Measurements from ENCODE around the gene DDX18.

DDX18 gene

DNA sequence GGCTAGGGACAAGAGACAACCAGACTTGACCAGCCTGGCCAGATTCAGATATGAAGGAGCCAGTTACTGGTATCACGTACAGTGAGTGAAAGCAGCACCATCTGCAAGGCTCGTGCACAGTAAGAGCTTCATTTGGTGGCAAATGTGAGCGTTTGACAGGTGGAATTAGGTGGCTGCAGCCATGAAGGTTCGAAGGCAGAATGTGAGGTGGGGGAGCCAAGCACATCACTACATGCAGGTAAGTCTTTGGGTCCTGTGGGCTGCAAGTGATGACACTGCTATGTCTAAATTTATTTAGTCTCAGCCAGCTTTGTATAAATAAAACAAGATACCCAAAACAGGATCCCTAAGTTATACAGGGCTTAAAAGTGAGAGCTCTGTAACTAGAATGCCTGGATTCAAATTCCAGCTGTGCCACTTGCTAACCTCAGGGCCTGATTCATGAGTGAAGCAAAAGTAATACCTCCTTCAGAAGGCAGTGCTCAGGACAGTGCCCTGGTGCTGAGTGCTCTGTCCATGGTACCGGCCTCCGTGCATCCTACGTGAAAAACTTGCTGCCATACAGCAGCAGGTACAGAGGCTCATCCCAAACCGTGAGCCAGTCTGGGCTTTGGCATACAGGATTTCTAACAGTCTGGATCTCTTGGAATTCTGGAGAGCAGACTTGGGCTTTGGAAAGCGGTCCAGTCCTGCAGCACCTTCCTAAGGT is 18.6 kb downstream of the DDX18 start:
- in situ Hi-C loops (cut with MboI; ENCODE audit: low sequenced_read_pairs) = no loop called here

DNA sequence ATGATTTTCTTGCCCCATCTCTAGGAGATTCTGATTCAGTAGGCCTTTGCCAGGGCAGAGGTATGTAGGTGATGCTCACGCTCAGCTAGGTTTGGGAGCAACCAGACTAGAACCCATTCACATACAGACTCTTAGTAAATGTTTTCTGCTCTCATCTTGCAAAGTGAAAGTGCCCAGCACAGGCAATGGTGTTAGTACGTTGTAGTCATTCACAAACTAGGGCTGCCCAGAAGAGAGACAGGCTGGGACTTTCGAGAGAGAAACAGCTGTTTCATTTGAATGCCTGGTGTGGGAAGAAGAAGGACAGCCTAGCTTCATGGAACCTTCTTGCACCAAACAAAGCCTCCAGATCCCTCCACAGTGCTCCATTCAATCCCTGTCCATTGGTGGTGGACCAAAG is 19.4 kb downstream of the DDX18 start:
- in situ Hi-C loops (cut with MboI; ENCODE audit: low sequenced_read_pairs) = no loop called here

DNA sequence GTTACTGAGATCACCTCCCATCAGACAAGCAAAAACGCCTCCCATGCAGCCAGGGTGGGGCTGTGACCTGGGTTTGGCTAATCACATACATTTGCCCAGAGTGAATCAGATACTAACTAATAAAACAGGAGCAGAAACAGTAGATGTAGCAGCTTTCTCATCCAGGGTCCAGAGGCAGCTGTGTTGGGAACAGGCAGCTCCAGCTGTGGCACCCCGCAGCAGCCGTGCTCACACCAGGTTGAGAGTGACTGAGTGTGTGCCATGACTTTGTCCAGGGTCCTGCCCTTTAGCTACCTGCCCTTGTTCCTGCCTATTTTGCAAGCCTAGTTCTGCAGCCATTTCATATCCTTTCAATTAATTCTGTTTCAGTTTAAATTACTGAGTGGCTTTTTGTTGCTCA is 20.5 kb downstream of the DDX18 start:
- in situ Hi-C loops (cut with MboI; ENCODE audit: low sequenced_read_pairs) = no loop called here

DNA sequence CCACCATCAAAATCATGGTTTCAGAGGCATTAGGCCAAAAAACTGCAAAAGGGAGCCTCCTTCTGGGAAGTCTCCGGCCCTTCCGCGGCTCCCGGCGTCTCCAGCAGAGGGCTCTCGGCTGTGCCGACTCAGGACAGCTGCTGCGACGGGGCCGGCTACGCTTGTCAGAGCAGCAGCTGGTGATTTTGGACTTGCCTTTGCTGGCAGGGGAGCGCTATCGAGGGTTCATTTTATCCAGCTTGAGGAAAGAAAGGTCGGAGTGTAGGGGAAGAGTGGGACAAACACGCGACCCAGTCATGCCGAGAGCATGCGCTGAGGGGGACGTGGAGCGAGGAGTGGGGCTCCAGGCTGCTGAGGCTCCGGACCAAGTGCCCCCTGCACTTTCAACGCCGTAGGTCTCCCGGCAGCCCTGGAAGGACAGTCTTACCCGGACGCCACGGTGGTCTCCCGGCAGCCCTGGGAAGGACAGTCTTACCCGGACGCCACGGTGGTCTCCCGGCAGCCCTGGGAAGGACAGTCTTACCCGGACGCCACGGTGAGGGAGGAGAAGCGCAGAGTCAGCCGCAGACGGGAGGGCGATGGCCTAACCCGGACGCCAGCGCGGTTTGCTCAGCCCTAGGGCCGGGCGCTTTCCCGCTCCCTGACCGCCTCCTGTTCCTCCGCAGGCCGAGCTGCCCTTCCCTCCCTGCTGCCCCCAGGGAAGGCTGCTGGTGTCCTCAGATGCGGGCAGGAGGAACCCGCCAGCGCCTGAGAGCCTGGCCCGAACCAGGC is 21.7 kb downstream of the DDX18 start:
- in situ Hi-C loops (cut with MboI; ENCODE audit: low sequenced_read_pairs) = no loop called here

DNA sequence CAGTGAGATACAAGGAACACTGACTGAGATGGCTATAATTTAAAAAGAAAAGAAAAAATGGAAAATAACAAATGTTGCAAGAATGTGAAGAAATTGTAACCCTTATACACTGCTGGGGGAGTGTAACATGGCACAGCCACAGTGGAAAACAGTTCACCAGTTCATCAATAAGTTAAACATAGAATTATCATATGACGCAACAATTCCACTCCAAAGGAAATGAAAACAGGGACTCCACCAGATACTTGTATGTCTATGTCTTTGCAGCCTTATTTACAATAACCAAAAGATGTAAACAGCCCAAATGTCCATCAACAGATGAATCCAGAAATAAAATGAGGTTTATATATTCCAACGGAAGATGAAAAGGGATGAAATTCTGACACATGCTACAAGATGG is 30.8 kb downstream of the DDX18 start:
- in situ Hi-C loops (cut with MboI; ENCODE audit: low sequenced_read_pairs) = no loop called here

DNA sequence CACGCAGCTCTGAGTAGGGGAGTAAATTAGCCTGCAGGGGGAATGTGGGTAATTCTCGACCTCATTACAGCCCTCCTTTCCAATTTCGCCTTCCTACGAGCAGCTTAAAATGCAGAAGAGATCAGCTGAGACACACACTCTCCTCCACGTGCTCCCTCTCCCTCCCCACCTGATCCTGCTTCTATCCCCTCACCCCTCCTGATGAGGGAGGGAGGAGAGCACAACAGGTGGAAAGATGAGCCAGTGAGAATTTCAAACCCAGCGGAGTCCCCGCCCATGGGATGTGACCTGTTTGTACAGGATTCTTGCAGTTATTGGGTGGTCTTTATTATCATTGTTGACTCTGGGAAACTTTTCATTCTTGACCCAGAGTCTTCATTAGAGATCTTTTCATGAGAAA is 35.5 kb downstream of the DDX18 start:
- in situ Hi-C loops (cut with MboI; ENCODE audit: low sequenced_read_pairs) = no loop called here

DNA sequence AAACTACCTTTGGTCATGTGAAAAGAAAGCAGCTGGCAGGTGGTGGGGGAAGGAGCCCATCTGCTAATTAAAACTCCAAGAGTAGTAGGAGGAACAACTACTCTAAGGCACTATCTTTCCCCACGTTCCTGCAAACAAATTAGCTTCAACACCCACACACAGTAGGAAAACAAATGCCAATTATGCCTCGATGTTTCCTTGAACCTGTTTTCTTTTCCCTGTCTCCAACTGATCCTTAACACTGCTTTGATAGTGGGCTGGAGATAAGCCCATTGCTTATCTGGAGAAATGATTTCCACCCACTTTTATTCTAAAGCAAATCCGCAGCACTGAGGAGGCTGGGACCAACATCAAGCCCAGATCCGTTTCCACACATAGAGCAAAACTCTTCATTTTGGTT is 36.0 kb downstream of the DDX18 start:
- in situ Hi-C loops (cut with MboI; ENCODE audit: low sequenced_read_pairs) = no loop called here

DNA sequence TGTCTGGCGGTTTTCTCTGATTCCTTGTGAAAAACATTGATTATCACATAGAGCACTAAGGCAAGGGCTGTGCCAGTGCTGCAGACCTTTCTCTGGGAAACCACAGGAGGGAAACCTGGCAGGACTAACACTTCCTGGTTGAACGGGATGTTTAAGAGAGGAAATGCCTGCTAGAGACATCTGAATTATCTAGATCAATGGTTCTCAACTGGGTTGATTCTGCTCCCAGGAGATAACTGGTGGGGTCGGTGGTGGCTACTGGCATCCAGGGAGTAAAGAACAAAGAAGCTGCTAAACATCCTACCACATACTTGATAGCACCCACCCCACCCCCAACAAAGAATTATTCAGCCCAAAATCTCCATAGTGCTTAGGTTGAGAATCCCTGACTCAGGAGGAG is 37.5 kb downstream of the DDX18 start:
- in situ Hi-C loops (cut with MboI; ENCODE audit: low sequenced_read_pairs) = no loop called here

DNA sequence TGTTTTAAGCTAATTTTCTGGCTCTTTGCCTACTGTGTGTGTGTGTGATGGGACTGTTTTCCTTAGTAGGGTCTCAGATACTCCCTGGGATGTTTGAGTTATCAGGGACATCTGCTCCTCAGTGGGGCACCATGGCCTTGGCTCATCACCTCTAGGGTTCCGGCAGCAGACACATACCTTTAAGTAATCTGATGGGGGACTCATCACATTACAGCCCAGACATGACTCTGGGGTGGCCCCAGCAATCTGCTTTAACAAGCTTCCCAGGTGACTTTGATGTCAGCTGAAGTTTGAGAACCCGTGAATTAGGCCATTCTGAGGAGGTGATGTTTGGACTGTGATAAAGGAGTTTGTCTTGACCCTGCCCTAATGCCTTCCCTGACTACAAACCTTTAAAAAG is 38.8 kb downstream of the DDX18 start:
- in situ Hi-C loops (cut with MboI; ENCODE audit: low sequenced_read_pairs) = no loop called here

DNA sequence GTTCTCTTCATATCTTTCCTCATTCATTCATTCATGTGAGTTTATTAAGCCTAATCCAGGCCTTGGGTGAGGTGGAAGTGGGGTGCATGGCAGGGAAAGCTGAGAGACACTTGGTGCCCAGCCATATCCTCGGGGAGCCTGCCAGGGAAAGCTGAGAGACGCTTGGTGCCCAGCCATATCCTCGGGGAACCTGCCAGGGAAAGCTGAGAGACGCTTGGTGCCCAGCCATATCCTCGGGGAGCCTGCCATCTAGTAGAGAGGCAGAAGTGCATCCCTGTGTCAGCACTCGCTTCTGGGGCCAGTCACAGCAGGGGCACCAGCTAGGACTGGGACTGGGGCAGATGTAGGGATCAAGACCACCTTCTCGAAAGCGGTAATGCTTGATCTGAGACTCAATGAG is 39.4 kb downstream of the DDX18 start:
- in situ Hi-C loops (cut with MboI; ENCODE audit: low sequenced_read_pairs) = no loop called here

DNA sequence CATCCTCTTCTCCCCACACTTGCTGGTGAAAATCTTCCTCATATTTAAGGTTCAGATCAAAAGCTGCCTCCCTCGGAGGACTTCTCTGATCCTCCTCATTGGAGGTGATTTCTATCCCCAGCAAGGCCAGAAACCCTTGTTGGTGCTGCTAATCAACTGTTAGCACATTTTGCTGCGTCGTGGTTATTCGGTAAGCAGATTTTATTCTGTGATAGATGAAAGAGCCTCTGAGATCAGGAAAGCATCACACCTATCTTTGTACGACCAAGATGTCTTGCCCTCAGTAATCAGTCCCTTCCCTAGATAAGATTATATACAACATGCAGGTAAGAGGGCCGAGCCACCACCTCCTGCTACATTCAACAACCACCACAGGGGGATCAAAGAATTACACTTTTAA is 40.1 kb downstream of the DDX18 start:
- in situ Hi-C loops (cut with MboI; ENCODE audit: low sequenced_read_pairs) = no loop called here

DNA sequence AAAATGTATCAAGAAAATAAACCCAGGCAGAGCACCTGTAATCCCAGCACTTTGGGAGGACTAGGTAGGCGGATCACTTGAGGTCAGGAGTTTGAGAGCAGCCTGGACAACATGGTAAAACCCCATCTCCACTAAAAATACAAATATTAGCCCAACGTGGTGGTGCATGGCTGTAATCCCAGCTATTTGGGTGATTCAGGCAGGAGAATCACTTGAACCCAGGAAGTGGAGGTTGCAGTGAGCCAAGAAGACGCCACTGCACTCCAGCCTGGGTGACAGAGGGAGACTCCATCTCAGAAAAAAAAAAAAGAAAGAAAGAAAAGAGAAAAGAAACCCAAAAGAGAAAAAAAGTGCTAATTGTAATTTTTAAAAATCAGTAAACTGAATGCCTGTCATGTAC is 41.4 kb downstream of the DDX18 start:
- in situ Hi-C loops (cut with MboI; ENCODE audit: low sequenced_read_pairs) = no loop called here

DNA sequence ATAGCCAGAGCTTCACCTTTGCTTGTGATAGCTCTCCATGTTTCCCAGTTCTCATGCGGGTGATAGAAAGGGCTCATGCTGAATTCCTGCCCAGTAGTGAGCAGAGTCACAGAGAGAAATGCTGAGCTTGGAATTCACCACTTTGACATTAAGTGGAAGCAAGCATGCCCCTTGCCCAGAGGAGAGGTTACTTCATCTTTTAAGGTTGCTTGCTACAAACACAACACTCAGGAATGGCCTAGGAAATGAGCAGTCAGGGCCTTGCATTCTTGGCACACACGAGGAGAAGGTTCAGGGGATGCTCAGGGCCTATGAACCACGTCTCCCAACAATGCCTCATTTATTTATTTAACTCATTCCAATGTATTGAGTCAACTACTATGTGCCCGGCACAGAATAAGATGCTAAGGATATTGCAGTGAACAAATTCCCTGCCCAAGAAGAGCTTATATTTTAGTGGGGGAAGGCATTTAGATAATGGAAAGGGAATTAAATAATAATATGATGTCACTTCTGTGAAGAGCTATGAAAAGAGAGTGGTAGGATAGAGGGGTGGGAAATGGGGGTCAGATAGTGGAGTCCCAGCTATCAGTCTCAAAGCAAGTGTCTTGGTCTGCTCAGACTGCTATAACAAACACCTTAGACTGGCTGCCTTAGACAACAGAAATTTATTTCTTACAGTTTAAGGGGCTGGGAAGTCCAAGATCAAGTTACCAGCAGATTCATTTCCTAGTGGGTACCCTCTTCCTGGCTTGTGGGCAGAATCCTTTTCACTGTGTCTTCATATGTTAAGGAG is 42.1 kb downstream of the DDX18 start:
- in situ Hi-C loops (cut with MboI; ENCODE audit: low sequenced_read_pairs) = no loop called here

DNA sequence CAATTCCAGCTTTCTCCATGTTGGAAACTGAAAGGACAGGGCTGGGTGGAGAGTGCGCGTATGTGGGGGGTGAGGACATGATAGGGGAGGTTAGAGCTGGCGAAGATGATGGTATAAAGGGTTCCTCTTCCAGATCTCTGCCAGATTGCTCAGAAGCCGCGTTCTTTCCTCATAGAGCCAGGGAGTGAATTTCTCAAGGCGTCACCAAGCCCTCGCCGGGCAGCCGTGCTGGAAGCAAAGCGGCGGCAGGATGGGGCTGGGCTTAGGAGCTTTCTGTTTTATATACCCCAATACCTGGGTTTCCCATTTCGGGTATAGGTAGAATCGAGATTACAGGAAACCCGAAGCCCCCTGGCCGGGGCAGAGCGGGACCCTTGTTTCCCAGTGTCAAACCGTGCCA is 43.8 kb downstream of the DDX18 start:
- in situ Hi-C loops (cut with MboI; ENCODE audit: low sequenced_read_pairs) = no loop called here

DNA sequence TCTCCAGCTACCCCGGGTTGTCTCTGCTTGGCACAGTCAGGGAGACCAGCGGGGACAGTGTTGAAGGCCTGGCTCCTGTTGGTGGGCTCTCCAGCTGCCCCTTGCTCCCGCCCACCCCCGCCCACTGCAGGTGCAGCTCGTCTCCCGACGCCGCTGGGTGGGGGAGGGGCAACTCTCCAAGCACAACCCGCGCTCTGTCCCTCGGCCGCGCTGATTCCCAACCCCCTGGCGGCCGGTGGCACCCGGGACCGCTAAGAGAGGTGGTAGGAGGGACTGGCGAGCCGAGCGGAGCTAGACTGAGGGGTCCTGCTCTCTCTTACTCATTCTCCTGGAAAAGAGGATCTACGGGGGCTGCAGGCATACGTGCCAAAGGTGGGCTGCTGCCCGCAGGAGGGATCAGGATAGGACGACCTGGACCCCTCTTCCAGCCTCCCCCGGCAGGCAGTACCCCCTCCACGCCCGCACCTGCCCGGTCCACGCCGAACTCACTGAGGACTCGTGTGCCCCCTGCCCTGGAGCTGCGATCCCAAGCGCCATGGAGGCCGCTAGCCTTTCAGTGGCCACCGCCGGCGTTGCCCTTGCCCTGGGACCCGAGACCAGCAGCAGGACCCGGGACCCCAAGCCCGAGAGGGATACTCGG is 44.5 kb downstream of the DDX18 start:
- in situ Hi-C loops (cut with MboI; ENCODE audit: low sequenced_read_pairs) = no loop called here

DNA sequence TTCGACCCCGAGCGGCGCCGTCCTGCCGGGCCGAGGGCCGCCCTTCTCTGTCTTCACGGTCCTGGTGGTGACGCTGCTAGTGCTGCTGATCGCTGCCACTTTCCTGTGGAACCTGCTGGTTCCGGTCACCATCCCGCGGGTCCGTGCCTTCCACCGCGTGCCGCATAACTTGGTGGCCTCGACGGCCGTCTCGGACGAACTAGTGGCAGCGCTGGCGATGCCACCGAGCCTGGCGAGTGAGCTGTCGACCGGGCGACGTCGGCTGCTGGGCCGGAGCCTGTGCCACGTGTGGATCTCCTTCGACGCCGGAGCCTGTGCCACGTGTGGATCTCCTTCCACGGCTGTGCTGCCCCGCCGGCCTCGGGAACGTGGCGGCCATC is 45.0 kb downstream of the DDX18 start:
- in situ Hi-C loops (cut with MboI; ENCODE audit: low sequenced_read_pairs) = no loop called here

DNA sequence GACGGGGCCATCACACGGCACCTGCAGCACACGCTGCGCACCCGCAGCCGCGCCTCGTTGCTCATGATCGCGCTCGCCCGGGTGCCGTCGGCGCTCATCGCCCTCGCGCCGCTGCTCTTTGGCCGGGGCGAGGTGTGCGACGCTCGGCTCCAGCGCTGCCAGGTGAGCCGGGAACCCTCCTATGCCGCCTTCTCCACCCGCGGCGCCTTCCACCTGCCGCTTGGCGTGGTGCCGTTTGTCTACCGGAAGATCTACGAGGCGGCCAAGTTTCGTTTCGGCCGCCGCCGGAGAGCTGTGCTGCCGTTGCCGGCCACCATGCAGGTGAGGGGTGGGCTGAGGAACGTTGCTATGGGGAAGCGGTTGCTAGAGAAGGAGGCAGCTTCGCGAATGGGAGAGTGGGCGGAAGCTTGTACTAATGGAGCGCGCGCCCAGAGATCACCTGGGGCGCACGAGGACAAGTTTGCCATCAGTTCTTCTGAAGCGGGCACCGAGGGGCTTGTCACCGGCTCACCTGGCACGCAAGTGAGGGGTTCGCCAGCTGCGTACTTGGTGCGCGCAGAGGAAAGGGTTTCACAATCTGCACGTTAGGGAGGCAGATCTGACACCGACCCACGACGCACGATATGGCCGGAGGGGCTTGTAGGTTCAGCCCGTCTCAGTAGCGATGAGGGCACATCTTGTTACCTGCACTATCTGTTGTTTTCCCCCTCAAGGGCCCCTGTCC is 45.6 kb downstream of the DDX18 start:
- in situ Hi-C loops (cut with MboI; ENCODE audit: low sequenced_read_pairs) = no loop called here

DNA sequence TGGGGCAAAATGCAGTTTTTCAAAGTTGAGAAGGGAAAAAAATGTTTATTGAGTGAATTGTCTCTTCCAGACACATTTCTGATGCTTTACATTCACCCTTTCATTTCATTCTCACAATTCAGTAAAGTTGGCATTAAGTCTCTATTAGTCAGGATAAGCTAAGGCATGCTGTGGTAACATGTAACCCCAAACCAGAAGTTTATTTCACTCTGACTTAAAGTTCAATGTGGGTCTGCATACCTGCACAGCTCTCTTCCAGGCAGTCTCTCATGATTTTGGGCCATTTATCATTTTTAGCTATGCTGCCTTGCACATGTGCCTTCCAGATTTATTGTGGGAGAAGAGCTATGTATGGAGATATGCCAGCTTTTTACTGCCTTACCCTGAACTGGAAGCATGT is 48.0 kb downstream of the DDX18 start:
- in situ Hi-C loops (cut with MboI; ENCODE audit: low sequenced_read_pairs) = no loop called here

DNA sequence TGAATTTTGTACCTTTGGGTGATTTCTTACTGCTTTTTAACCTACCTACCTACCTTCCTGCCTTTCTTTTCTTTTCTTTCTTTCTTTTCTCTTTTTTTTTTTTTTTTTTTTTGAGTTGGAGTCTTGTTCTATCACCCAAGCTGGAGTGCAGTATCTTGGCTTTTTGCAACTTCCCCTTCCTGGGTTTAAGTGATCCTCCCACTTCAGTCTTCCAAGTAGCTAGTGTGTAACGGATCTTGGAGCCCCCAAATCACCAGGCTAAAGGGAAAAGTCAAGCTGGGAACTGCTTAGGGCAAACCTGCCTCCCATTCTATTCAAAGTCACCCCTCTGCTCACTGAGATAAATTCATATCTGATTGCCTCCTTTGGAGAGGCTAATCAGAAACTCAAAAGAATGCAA is 61.3 kb downstream of the DDX18 start:
- in situ Hi-C loops (cut with MboI; ENCODE audit: low sequenced_read_pairs) = no loop called here

DNA sequence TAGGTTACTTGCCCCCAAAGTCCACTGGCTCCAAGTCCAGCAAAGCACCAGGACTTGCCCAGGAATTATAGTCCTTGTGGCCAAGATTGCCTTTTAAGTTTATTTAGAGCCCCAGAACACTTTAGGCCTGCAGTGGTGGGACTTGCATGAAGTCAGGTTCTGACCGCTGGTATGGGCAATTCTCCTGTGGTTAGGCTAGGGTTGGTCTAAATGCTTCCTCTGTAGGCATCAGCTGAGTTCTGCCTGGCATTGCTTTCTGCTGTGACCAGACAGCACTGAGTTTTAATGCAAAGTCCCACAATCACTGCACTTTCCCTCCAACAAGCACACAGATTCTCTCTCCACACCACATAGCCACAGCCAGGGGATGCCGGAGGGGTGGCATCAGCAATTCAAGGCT is 64.5 kb downstream of the DDX18 start:
- in situ Hi-C loops (cut with MboI; ENCODE audit: low sequenced_read_pairs) = no loop called here
